Endodermal cell (in vitro differentiated cells): ENCODE results near the gene ADRM1. TPM values are rescaled to one million over a fixed set of nuclear protein-coding genes. Genes with fewer than 3 reads are reported as not detected.

ENCODE experiments used
- DNase-seq: peaks from one replicate; pipeline ENCODE4 v3.0.0-alpha.2; 2017
- H3K27ac ChIP-seq: 2 replicates; pipeline ENCODE4 v1.5.1; 2013; ENCODE audit warnings: mild to moderate bottlenecking, low read depth, low read length, moderate library complexity
- H3K27me3 ChIP-seq: 2 replicates; pipeline ENCODE4 v1.6.1; 2013; ENCODE audit warnings: mild to moderate bottlenecking, low read length, moderate library complexity; ENCODE audit not compliant: insufficient read depth, control insufficient read depth, poor library complexity, severe bottlenecking
- H3K36me3 ChIP-seq: 2 replicates; pipeline ENCODE4 v1.7.0; 2013; ENCODE audit warnings: mild to moderate bottlenecking, low read length, moderate library complexity; ENCODE audit not compliant: control insufficient read depth, insufficient read depth
- H3K4me1 ChIP-seq: one replicate; pipeline ENCODE4 v1.7.0; 2013; ENCODE audit warnings: low read length; ENCODE audit not compliant: control insufficient read depth, insufficient read depth
- H3K4me3 ChIP-seq: 2 replicates; pipeline ENCODE4 v1.5.1; 2013; ENCODE audit warnings: mild to moderate bottlenecking, low read length, moderate library complexity
- H3K9ac ChIP-seq: 2 replicates; pipeline ENCODE4 v1.6.1; 2013; ENCODE audit warnings: mild to moderate bottlenecking, low read length, moderate library complexity; ENCODE audit not compliant: poor library complexity, severe bottlenecking; ENCODE audit errors: extremely low read depth
- H3K9me3 ChIP-seq: 2 replicates; pipeline ENCODE4 v1.6.1; 2013; ENCODE audit warnings: mild to moderate bottlenecking, low read length, moderate library complexity; ENCODE audit not compliant: control insufficient read depth
- H3K27ac Mint-ChIP-seq: 2 replicates; pipeline ENCODE4 v1.8.0; 2020; ENCODE audit warnings: mixed read lengths
- H3K27me3 Mint-ChIP-seq: 2 replicates; pipeline ENCODE4 v1.8.0; 2021; ENCODE audit warnings: mild to moderate bottlenecking, mixed read lengths; ENCODE audit not compliant: insufficient read depth
- H3K36me3 Mint-ChIP-seq: 2 replicates; pipeline ENCODE4 v1.8.0; 2020; ENCODE audit warnings: low read depth, mixed read lengths
- H3K4me1 Mint-ChIP-seq: 2 replicates; pipeline ENCODE4 v1.8.0; 2020; ENCODE audit warnings: mixed read lengths
- H3K4me3 Mint-ChIP-seq: 2 replicates; pipeline ENCODE4 v1.8.0; 2020; ENCODE audit warnings: mild to moderate bottlenecking, moderate library complexity, mixed read lengths
- H3K9me3 Mint-ChIP-seq: 2 replicates; pipeline ENCODE4 v1.8.0; 2020; ENCODE audit warnings: mild to moderate bottlenecking, mixed read lengths
- WGBS, 2 experiments: methylation state at CpG; one replicate each; pipeline versions ENCODE4 v1.1.5 to v1.1.7; 2013; ENCODE audit warnings: missing lambda C conversion rate in 2 of 2, mixed read lengths in 1 of 2; ENCODE audit not compliant: insufficient coverage in 1 of 2, insufficient read length in 1 of 2; 5-methylcytosine and 5-hydroxymethylcytosine counted together
- total RNA-seq, 2 donors: library from RNA; stranded (reverse); fragmentation: NEBNext Ultra II Directional in 1 of 2; extraction: Animal tissue kit (Norgen Biotek cat#: 25700) in 1 of 2; gene quantifications; 2 replicates in 1 of 2; 3 replicates in 1 of 2; pipeline ENCODE4 v1.2.1, GENCODE V29; 2021
- TF ChIP-seq, protein P1 (sequence below): fragments of 200-600 bp; sonication (generic); conservative IDR thresholded peaks from 2 replicates; pipeline ENCODE4 v1.5.0; 2021; ENCODE audit warnings: antibody characterized with exemption, mild to moderate bottlenecking

Gene ADRM1
- total RNA-seq, 2 donors from 2014 or later = 105 to 106 TPM

DNA sequence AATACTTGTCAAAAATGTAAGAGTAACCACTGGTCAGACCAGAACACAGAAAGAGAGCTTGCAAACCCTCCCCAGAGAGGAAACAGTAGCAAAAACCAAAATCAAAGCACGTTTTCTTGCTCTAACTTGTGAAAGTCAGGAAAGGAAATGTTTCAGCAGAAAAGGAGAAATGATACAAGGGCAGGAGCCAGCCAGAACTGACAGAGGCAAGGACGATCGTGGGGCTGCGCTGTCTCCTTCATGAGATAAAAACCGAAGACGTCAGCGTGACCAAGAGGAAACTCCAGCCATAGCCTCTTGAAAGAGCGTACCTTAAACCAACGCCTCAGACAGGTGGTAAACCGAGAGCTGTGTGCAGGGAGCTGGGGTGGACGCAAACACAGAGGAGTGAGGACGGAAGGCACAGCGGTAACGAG, 36.9 kb downstream of the ADRM1 start:
- Mint-ChIP-seq H3K4me3 (no peak overlapping the region), H3K36me3 (peaks cover 54% of the 10 kb centered on the region), H3K9me3 (no peaks in the 10 kb centered on the region), H3K27ac (no peak overlapping the region), H3K4me1 (no peaks in the 10 kb centered on the region), H3K27me3 (no peaks in the 10 kb centered on the region)
- DNase-seq = no peak
- Histone ChIP-seq H3K27me3 (no peaks in the 10 kb centered on the region), H3K9me3 (no peaks in the 10 kb centered on the region), H3K9ac (no peak overlapping the region), H3K27ac (no peak overlapping the region), H3K36me3 (peaks cover 78% of the 10 kb centered on the region), H3K4me3 (no peak overlapping the region), H3K4me1 (no peaks in the 10 kb centered on the region)
- TF ChIP-seq, protein P1, sequence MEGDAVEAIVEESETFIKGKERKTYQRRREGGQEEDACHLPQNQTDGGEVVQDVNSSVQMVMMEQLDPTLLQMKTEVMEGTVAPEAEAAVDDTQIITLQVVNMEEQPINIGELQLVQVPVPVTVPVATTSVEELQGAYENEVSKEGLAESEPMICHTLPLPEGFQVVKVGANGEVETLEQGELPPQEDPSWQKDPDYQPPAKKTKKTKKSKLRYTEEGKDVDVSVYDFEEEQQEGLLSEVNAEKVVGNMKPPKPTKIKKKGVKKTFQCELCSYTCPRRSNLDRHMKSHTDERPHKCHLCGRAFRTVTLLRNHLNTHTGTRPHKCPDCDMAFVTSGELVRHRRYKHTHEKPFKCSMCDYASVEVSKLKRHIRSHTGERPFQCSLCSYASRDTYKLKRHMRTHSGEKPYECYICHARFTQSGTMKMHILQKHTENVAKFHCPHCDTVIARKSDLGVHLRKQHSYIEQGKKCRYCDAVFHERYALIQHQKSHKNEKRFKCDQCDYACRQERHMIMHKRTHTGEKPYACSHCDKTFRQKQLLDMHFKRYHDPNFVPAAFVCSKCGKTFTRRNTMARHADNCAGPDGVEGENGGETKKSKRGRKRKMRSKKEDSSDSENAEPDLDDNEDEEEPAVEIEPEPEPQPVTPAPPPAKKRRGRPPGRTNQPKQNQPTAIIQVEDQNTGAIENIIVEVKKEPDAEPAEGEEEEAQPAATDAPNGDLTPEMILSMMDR = no peak
- 84 to 96% methylated on average over 12 to 14 of the region's 14 CpGs for WGBS, 2 experiments

DNA sequence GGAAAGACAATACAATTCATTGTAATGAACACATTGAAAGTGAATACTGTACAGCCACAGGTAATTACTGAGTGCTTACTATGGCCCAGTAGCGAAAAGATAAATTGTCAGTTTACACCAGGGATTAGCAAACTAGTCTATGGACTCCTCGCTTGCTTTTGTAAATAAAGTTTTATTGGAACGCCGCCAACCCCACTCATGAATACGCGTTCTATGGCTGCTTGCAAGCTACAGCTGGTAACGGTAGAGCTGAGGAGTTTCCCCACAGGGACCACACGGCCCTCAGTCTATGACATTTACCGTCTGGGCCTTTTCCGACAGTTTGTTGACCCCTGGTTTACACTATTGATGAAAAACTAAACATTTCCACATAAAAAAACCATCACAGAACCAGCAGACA, 40.1 kb downstream of the ADRM1 start:
- Mint-ChIP-seq H3K4me3 (no peak overlapping the region), H3K36me3 (peaks cover 59% of the 10 kb centered on the region), H3K4me1 (no peaks in the 10 kb centered on the region), H3K27me3 (no peaks in the 10 kb centered on the region), H3K27ac (no peak overlapping the region), H3K9me3 (no peaks in the 10 kb centered on the region)
- no peak for DNase-seq
- H3K9me3 ChIP-seq = no peaks in the 10 kb centered on the region
- no peak overlapping the region for H3K4me3 ChIP-seq
- peaks cover 82% of the 10 kb centered on the region for H3K36me3 ChIP-seq
- 96 to 99% methylated on average over 7 to 10 of the region's 10 CpGs for WGBS, 2 experiments
- no peak overlapping the region for H3K9ac ChIP-seq
- no peaks in the 10 kb centered on the region for H3K27me3 ChIP-seq
- no peak overlapping the region for H3K27ac ChIP-seq
- TF ChIP-seq, protein P1 = no peak
- no peaks in the 10 kb centered on the region for H3K4me1 ChIP-seq

DNA sequence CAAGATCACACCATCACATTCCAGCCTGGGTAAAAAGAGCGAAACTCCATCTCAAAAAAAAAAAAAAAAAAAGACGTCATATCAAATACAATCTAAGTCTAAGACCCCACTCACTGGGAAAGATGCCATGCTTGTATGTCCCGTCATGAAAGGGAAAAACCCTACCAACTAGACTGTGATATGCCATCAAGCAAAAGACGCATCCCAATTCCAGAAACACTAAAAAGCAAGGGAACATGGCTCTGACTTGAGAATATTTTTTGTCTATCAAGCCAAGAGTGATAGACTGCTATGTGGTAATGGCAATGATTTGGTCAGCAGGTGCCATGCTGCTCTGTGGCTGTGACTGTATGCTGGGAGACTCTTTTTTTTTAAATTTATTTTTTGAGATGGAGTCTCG, 41.3 kb downstream of the ADRM1 start:
- Histone ChIP-seq H3K27me3 (no peaks in the 10 kb centered on the region), H3K4me1 (no peaks in the 10 kb centered on the region), H3K27ac (no peak overlapping the region), H3K9me3 (peaks cover 4% of the 10 kb centered on the region), H3K36me3 (peaks cover 81% of the 10 kb centered on the region), H3K4me3 (no peak overlapping the region), H3K9ac (no peak overlapping the region)
- no peak overlapping the region for H3K27ac Mint-ChIP-seq
- H3K4me3 Mint-ChIP-seq = no peak overlapping the region
- TF ChIP-seq, protein P1 = no peak
- H3K9me3 Mint-ChIP-seq = peaks cover 6% of the 10 kb centered on the region
- no peaks in the 10 kb centered on the region for H3K4me1 Mint-ChIP-seq
- no peaks in the 10 kb centered on the region for H3K27me3 Mint-ChIP-seq
- DNase-seq = no peak
- 95 to 98% methylated on average over 3 of the region's 5 CpGs for WGBS, 2 experiments
- H3K36me3 Mint-ChIP-seq = peaks cover 67% of the 10 kb centered on the region
